Effector memory CD4-positive, alpha-beta T cell (primary cell): ENCODE results near the gene PCAT7.
A peak's percentile ranks its signal among the peaks of the same experiment; 100 is the strongest.
"Not testable (repeated sequence)": the region's sequence is repeated elsewhere in the genome, so short reads cannot be mapped to it uniquely, and the experiment has no call there.

Source experiments
- DNase-seq, 3 donors: peaks; one replicate each; pipeline ENCODE4 v3.0.0-alpha.2; 2020
- H3K27ac ChIP-seq: 2 replicates; pipeline ENCODE4 v1.7.0; 2013; ENCODE audit warnings: mild to moderate bottlenecking, low read length, moderate library complexity; ENCODE audit not compliant: insufficient read depth, poor library complexity, severe bottlenecking
- H3K27me3 ChIP-seq: replicated peaks from 2 replicates; pipeline ENCODE4 v1.7.0; 2013; ENCODE audit warnings: mild to moderate bottlenecking, low read length; ENCODE audit not compliant: insufficient read depth, control insufficient read depth, poor library complexity, severe bottlenecking
- H3K36me3 ChIP-seq: 2 replicates; pipeline ENCODE4 v1.7.0; 2013; ENCODE audit warnings: mild to moderate bottlenecking, low read length, moderate library complexity; ENCODE audit not compliant: control insufficient read depth, insufficient read depth
- H3K4me1 ChIP-seq: 2 replicates; pipeline ENCODE4 v1.7.0; 2013; ENCODE audit warnings: low read length, mild to moderate bottlenecking; ENCODE audit not compliant: control insufficient read depth, insufficient read depth, poor library complexity, severe bottlenecking
- H3K4me3 ChIP-seq: 2 replicates; pipeline ENCODE4 v1.7.0; 2013; ENCODE audit warnings: low read length, low read depth, mild to moderate bottlenecking; ENCODE audit not compliant: insufficient read depth, poor library complexity, severe bottlenecking
- H3K9me3 ChIP-seq: 2 replicates; pipeline ENCODE4 v1.7.0; 2013; ENCODE audit warnings: mild to moderate bottlenecking, low read length, moderate library complexity; ENCODE audit not compliant: control insufficient read depth
- total RNA-seq, 3 donors: gene quantifications; one replicate each; lab custom pipeline; 2026; lab: John Stamatoyannopoulos, UW

Gene PCAT7
- 0 to 0.09 (median 0) reads per million in 3 donors for total RNA-seq

GRCh38 chr9:94554439-94555331, at the start of gene PCAT7:
TSS of gene PCAT7 (plus strand) at chr9:94555083.
- DNase-seq, result peak in 1 of 3 donors; percentile 2
- Histone ChIP-seq H3K4me1 (no peaks in the 10 kb centered on the region), H3K27me3 (no peaks in the 10 kb centered on the region), H3K36me3 (no peaks in the 10 kb centered on the region), H3K4me3 (no peak within 1 kb of the TSS), H3K9me3 (no peaks in the 10 kb centered on the region), H3K27ac (no peak within 1 kb of the TSS)

GRCh38 chr9:94506370-94506769, 48.5 kb upstream of the PCAT7 start:
- H3K9me3 ChIP-seq, H3K36me3 ChIP-seq, H3K4me3 ChIP-seq, DNase-seq, H3K27me3 ChIP-seq, H3K27ac ChIP-seq, H3K4me1 ChIP-seq: not testable (repeated sequence)

DNA sequence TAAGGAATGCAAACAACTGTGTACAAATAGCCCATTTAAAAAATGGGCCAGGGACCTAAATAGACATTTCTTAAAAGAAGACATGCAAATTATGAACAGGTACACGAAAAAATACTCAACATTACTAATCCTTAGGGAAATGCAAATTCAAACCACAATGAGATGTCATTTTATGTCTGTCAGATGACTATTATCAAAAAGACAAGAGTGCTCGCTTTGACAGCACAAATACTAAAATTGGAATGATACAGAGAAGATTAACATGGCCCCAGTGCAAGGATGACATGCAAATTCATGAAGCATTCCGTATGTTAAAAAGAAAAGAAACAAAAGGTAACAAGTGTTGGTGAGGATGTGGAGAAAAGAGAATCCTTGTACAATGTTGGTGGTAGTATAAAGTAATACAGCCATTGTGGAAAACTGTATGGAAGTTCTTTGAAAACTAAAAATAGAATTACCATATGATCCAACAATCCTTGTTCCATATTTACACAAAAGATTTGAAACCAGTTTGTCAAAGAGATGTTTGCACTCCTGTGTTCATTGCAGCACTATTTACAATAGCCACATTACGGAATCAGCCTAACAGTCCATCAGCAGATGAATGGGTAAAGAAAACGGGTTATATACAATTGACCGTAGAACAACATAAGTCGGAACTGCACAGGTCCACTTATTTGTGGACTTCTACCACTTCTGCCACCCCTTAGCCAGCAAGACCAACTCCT, 47.2 kb upstream of the PCAT7 start:
- Histone ChIP-seq H3K36me3 (no peaks in the 10 kb centered on the region), H3K4me1 (no peaks in the 10 kb centered on the region), H3K27ac (no peak overlapping the region), H3K4me3 (no peak overlapping the region), H3K9me3 (no peaks in the 10 kb centered on the region), H3K27me3 (no peaks in the 10 kb centered on the region)
- no peak for DNase-seq

DNA sequence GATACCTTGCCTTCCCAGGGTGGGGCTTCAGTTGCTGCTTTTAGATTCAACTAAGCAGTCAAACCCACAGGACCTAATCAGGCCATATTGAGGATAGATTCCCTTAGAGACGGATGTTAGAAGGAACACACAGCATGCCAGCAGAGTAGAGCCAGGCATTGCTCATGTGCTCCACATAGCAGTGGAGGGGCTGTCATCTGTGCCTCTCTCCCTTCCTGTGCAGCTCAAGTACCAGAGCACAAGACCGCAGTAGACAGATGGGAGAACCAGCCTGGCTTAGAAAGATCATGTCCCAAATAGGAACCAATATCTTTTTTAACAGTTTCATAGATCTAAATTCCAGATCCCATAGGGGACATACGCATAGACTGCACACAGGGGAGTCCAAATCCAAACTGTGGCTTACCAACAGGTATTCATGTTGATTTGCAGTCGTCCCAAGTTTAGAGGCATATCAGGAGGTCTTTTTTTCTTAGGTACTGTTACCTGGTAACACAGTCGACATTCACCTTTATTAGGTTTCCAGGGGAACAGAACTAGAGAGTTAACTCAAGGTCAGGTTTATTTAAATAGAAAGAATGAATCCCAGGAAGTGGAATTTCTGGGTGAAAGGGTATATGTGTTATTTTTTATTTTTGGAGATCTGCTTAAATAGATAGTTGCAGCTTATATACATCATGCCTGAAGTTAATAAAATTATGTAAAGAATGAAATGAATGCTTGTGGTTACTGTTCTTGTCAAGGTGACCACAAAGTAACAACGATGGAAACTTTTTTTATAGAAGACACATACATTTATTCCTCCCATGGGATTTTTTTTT, 43.5 kb upstream of the PCAT7 start:
- no peak overlapping the region for H3K27ac ChIP-seq
- H3K9me3 ChIP-seq, result no peaks in the 10 kb centered on the region
- no peak for DNase-seq
- no peak overlapping the region for H3K4me3 ChIP-seq
- H3K4me1 ChIP-seq, result no peaks in the 10 kb centered on the region
- H3K36me3 ChIP-seq, result no peaks in the 10 kb centered on the region
- no peaks in the 10 kb centered on the region for H3K27me3 ChIP-seq

DNA sequence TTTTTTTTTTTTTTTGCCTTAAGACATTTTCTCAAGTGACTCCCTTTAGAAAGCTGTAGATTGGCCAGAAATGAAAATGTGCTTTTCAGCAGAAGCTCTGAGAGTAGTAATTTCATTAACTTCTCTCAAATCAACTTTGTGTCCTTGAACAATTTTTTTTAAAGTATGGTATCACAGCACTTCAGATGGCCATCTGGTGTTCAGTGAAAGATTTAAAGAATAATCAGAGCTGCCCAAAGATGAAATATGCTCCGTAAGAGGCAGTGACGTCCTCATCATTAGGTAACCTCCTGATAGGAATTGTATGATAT, 43.0 kb upstream of the PCAT7 start:
- no peaks in the 10 kb centered on the region for H3K27me3 ChIP-seq
- H3K4me3 ChIP-seq, result no peak overlapping the region
- DNase-seq, result no peak
- H3K36me3 ChIP-seq, result no peaks in the 10 kb centered on the region
- no peak overlapping the region for H3K27ac ChIP-seq
- H3K4me1 ChIP-seq, result no peaks in the 10 kb centered on the region
- no peaks in the 10 kb centered on the region for H3K9me3 ChIP-seq

GRCh38 chr9:94514722-94515121, 40.2 kb upstream of the PCAT7 start:
- Histone ChIP-seq H3K4me3 (no peak overlapping the region), H3K4me1 (no peaks in the 10 kb centered on the region), H3K36me3 (no peaks in the 10 kb centered on the region), H3K9me3 (no peaks in the 10 kb centered on the region), H3K27me3 (no peaks in the 10 kb centered on the region), H3K27ac (no peak overlapping the region)
- DNase-seq, result no peak

DNA sequence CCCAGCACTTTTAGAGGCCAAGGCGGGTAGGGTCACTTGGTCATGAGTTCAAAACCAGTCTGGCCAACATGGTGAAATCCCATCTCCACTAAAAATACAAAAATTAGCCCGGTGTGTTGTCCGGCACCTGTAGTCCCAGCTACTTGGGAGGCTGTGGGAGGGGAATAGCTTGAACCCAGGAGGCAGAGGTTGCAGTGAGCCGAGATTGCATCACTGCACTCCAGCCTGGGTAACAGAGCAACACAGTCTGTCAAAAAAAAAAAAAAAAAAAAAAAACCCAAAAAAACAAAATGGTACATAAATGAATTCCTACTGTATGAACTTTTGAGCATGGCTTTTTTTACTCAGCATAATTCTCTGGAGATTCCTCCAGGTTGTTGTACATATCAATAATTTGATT, 37.6 kb upstream of the PCAT7 start:
- H3K4me3 ChIP-seq, result no peak overlapping the region
- H3K36me3 ChIP-seq, result no peaks in the 10 kb centered on the region
- DNase-seq, result no peak
- H3K27me3 ChIP-seq, result no peaks in the 10 kb centered on the region
- no peak overlapping the region for H3K27ac ChIP-seq
- no peaks in the 10 kb centered on the region for H3K4me1 ChIP-seq
- no peaks in the 10 kb centered on the region for H3K9me3 ChIP-seq

DNA sequence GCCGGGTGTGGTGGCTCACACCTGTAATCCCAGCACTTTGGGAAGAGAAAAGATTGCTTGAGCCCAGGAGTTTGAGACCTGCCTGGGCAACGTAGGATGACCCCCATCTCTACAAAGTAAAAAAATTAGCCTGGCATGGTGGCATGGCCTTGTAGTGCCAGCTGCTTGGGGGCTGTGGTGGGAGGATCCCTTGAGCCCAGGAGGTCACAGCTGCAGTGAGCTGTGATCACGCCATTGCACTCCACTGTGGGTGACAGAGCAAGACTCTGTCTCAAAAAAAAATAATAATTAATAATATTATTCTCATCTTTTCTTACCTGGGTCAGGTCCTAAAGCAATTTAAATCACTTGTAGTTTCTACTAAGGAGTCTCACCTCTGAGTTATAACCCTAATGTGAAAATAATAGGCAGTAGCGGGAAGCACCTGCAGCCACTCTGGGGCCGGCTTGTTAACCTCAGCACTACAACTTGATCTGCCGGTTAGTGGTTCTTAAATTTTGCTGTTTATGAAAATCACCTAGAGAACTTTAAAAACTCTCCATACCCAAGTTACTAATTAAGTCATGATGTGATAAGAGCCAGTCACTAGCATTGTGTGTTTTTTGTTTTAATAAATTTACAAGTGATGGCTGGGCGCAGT, 29.4 kb upstream of the PCAT7 start:
- H3K4me3 ChIP-seq, result no peak overlapping the region
- no peak for DNase-seq
- H3K4me1 ChIP-seq, result no peaks in the 10 kb centered on the region
- no peaks in the 10 kb centered on the region for H3K9me3 ChIP-seq
- H3K27ac ChIP-seq, result no peak overlapping the region
- H3K36me3 ChIP-seq, result no peaks in the 10 kb centered on the region
- H3K27me3 ChIP-seq, result peaks cover 6% of the 10 kb centered on the region

- no peak overlapping the region for H3K4me3 ChIP-seq
- no peaks in the 10 kb centered on the region for H3K4me1 ChIP-seq
- no peak overlapping the region for H3K27ac ChIP-seq
- H3K27me3 ChIP-seq, result peaks cover 6% of the 10 kb centered on the region
- H3K9me3 ChIP-seq, result no peaks in the 10 kb centered on the region
- no peaks in the 10 kb centered on the region for H3K36me3 ChIP-seq
- no peak for DNase-seq
Observed at GRCh38 chr9:94526271-94526670, 28.6 kb upstream of the PCAT7 start.
